Lower leg skin (tissue), 3 donors: ENCODE data around the gene LRBA.

ENCODE experiments used
- POLR2A ChIP-seq, 2 donors: fragments of 450-650 bp; IDR thresholded peaks; one replicate each; pipeline ENCODE4 v1.6.1; 2016 to 2017; ENCODE audit warnings: antibody characterized with exemption in 2 of 2, mild to moderate bottlenecking in 1 of 2, moderate library complexity in 1 of 2
- TF ChIP-seq, protein P1 (sequence below), 3 donors: fragments of 450-650 bp; IDR thresholded peaks; one replicate each; pipeline ENCODE4 v1.5.1; 2016; ENCODE audit warnings: antibody characterized with exemption in 3 of 3, mild to moderate bottlenecking in 3 of 3, moderate library complexity in 2 of 3

DNA sequence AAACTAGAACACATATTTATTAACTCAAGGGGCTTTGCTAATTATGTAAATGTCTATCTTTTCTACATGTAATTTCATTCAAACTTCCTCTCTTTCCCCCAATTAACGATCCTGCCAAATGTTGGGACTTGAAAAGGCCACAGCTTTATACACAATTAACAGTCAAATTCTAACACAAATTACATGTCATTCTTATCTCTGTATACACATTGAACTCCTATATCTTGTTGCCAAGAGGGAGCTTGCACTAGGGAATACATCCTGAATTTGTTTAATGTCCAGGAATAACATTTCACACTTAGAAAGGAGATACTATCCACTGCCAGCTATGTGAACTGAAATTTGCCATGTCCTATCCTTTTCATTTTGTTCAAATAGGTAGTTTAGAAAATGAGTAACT lies 472.0 kb downstream of the LRBA start:
- TF ChIP-seq POLR2A (IDR thresholded peaks at IDR 0.05): no peak
- TF ChIP-seq, protein P1, sequence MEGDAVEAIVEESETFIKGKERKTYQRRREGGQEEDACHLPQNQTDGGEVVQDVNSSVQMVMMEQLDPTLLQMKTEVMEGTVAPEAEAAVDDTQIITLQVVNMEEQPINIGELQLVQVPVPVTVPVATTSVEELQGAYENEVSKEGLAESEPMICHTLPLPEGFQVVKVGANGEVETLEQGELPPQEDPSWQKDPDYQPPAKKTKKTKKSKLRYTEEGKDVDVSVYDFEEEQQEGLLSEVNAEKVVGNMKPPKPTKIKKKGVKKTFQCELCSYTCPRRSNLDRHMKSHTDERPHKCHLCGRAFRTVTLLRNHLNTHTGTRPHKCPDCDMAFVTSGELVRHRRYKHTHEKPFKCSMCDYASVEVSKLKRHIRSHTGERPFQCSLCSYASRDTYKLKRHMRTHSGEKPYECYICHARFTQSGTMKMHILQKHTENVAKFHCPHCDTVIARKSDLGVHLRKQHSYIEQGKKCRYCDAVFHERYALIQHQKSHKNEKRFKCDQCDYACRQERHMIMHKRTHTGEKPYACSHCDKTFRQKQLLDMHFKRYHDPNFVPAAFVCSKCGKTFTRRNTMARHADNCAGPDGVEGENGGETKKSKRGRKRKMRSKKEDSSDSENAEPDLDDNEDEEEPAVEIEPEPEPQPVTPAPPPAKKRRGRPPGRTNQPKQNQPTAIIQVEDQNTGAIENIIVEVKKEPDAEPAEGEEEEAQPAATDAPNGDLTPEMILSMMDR (IDR thresholded peaks at IDR 0.05): no peak
